Measurements from ENCODE around the gene ADAMTS12.

DNA sequence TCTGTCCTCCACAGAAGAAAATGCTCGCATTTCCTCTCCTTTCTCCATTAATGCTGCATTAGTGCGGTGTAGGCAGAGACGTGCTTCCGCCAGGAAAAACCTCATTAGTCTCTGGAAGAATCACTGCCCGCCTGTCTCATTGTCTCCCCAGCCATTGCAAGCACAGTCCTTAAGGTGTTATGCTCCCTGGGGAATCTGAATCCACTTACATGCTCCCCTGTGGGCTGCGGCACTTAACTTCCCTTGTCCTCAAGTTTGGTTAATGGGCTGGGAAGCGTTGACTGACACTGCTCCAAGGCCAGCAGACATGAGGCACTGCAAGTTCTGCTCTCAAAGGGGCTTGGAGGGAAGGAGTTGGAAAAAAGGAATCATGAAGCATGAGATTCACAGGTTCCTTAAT is 409.5 kb downstream of the ADAMTS12 start:
- TF ChIP-seq, protein P1, sequence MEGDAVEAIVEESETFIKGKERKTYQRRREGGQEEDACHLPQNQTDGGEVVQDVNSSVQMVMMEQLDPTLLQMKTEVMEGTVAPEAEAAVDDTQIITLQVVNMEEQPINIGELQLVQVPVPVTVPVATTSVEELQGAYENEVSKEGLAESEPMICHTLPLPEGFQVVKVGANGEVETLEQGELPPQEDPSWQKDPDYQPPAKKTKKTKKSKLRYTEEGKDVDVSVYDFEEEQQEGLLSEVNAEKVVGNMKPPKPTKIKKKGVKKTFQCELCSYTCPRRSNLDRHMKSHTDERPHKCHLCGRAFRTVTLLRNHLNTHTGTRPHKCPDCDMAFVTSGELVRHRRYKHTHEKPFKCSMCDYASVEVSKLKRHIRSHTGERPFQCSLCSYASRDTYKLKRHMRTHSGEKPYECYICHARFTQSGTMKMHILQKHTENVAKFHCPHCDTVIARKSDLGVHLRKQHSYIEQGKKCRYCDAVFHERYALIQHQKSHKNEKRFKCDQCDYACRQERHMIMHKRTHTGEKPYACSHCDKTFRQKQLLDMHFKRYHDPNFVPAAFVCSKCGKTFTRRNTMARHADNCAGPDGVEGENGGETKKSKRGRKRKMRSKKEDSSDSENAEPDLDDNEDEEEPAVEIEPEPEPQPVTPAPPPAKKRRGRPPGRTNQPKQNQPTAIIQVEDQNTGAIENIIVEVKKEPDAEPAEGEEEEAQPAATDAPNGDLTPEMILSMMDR (conservative IDR thresholded peaks at IDR 0.05; ENCODE audit: low read length): no peak
- TF ChIP-seq EZH2phosphoT487 (IDR thresholded peaks at IDR 0.05; ENCODE audit: borderline replicate concordance, low read depth, low read length): no peak

Data from OCI-LY7 (cell line).